HFF-Myc (cell line): ENCODE measurements around the gene RHOT2.

Experiments used
- DNase-seq: peaks from one replicate; pipeline ENCODE4 v3.0.0-alpha.2; 2011; ENCODE audit warnings: low read depth; ENCODE audit errors: extremely low read depth
- H3K4me3 ChIP-seq: replicated peaks from 2 replicates; pipeline ENCODE4 v1.5.1; 2011; ENCODE audit warnings: low read depth, mild to moderate bottlenecking, control low read depth, low read length
- TF ChIP-seq, protein P1 (sequence below): IDR thresholded peaks from 2 replicates; pipeline ENCODE4 v1.5.1; 2012; ENCODE audit warnings: mild to moderate bottlenecking, low read depth, low read length, control low read depth; ENCODE audit errors: missing control alignments

Gene RHOT2

DNA sequence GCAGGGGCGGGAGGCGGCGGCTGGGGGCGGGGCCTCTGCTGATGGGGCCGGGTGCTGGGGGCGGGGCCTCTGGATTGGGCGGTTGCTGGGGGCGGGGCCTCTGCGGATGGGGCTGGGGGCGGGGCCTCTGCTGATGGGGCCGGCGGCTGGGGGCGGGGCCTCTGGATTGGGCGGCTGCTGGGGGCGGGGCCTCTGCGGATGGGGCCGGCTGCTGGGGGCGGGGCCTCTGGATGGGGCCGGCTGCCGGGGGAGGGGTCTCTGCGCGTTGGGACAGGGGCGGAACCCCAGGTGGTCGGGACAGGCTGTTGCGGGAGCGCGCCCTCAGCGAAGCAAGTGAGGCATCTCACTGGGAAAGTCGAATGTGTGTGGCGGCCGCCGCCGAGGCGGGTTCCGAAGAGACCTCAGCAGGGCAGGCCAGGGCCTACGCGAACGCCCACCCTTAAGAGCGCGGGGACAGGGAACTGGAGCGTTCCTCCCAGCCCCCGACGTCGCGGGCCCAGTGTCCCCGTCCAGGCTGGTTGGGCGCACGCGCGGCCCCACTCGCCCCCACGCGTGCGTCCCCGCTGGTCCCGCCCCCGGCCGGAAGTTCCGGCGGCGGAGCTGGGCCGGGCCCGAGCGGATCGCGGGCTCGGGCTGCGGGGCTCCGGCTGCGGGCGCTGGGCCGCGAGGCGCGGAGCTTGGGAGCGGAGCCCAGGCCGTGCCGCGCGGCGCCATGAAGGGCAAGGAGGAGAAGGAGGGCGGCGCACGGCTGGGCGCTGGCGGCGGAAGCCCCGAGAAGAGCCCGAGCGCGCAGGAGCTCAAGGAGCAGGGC is 12.1 kb downstream of the RHOT2 start, which contains the start of gene STUB1:
Gene STUB1 (plus strand): TSS at position 597 of the 811 bp plus-strand sequence. CDS start 116 bp downstream, at position 713.
- TF ChIP-seq, protein P1, sequence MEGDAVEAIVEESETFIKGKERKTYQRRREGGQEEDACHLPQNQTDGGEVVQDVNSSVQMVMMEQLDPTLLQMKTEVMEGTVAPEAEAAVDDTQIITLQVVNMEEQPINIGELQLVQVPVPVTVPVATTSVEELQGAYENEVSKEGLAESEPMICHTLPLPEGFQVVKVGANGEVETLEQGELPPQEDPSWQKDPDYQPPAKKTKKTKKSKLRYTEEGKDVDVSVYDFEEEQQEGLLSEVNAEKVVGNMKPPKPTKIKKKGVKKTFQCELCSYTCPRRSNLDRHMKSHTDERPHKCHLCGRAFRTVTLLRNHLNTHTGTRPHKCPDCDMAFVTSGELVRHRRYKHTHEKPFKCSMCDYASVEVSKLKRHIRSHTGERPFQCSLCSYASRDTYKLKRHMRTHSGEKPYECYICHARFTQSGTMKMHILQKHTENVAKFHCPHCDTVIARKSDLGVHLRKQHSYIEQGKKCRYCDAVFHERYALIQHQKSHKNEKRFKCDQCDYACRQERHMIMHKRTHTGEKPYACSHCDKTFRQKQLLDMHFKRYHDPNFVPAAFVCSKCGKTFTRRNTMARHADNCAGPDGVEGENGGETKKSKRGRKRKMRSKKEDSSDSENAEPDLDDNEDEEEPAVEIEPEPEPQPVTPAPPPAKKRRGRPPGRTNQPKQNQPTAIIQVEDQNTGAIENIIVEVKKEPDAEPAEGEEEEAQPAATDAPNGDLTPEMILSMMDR = no peak
- peak within 1 kb of the TSS; percentile 83 for H3K4me3 ChIP-seq
- no peak for DNase-seq

DNA sequence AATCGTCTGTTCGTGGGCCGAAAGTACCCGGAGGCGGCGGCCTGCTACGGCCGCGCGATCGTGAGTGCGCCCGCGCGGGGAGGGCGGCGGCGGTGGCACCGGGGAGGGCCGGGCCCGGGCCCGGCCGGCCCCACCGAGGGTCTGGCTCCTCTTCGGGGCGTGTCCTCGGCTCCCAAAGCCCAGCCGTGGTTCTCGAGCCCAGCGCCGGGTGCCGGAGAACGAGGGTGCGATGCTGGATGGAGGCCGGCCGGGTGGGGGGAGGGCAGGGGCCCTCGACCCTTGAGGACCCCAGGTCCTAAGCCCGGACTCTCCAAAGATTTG is 12.7 kb downstream of the RHOT2 start:
- TF ChIP-seq, protein P1 = no peak
- DNase-seq = no peak
- H3K4me3 ChIP-seq = peak overlapping the region; percentile 83

DNA sequence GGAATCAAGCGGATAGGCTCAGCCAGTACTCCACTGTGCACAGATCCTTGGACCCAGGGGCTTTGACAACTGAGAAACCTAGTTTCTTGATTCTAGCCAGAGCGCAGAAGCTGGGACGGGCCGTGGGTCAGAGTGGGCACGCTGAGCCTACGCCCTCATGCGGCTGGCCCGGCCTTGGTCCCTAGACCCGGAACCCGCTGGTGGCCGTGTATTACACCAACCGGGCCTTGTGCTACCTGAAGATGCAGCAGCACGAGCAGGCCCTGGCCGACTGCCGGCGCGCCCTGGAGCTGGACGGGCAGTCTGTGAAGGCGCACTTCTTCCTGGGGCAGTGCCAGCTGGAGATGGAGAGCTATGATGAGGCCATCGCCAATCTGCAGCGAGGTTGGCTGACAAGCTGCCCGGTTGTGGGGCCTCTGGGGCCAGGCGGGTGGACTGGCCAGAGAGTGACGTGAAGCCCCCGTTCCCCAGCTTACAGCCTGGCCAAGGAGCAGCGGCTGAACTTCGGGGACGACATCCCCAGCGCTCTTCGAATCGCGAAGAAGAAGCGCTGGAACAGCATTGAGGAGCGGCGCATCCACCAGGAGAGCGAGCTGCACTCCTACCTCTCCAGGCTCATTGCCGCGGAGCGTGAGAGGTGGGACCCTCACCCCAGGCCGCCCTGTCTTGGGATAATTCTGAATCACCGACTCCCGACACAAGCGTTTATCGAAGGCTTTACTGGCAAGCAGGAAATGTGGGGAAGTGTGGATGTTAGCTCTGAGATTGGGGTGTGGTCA is 13.2 kb downstream of the RHOT2 start:
- H3K4me3 ChIP-seq = peak overlapping the region; percentile 83
- DNase-seq = no peak
- TF ChIP-seq, protein P1 = no peak

DNA sequence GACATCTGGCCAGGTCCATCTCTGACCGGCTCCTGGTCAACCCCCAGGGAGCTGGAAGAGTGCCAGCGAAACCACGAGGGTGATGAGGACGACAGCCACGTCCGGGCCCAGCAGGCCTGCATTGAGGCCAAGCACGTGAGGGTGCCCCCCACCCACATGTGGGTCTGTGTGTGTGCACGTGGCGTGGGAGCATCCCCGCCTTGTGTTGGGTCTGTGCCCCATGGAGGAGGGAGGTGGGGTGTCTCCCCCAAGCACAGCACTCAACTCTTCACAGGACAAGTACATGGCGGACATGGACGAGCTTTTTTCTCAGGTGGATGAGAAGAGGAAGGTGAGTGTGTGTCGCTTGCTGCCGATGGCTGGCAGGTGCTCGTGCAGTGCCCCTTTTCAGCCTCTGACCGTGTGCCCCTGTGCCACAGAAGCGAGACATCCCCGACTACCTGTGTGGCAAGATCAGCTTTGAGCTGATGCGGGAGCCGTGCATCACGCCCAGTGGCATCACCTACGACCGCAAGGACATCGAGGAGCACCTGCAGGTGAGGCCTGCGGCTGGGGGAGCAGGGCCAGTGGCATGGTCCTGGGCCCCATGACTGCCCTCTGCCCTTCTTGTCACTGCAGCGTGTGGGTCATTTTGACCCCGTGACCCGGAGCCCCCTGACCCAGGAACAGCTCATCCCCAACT is 14.0 kb downstream of the RHOT2 start:
- peak overlapping the region; percentile 83 for H3K4me3 ChIP-seq
- no peak for DNase-seq
- TF ChIP-seq, protein P1 = no peak

DNA sequence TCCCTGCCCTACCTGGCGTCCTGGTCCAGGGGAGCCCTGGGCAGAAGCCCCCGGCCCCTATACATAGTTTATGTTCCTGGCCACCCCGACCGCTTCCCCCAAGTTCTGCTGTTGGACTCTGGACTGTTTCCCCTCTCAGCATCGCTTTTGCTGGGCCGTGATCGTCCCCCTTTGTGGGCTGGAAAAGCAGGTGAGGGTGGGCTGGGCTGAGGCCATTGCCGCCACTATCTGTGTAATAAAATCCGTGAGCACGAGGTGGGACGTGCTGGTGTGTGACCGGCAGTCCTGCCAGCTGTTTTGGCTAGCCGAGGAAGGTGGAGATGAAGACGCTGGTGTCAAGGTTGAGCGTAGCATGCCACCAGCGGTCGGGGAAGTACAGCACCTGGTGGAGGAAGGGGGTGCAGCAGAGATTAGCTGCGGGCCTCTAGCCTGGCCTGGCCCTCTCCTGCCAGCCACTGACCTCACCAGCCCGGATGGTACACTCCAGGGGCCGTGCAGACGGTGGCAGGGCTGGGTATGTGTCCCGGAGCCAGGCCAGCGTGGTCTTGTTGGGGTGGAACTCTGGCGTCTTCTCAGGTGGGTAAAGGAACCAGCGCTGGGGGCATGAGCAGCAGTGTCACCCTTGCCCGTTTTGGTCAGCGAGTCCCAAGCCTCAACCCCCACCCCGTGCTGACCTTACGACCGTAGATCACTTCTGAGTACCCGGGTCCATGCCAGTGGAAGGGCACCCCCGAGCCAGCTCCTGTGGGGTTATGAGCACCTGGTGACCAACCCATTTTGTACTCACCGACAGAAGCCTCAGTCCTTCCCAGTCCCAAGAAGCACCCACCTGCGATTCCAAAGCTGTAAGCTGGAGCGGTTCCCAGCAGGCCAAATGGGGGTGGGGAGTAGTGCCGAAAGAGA is 14.8 kb downstream of the RHOT2 start:
- TF ChIP-seq, protein P1 = no peak
- DNase-seq = no peak
- H3K4me3 ChIP-seq = peak overlapping the region; percentile 83

DNA sequence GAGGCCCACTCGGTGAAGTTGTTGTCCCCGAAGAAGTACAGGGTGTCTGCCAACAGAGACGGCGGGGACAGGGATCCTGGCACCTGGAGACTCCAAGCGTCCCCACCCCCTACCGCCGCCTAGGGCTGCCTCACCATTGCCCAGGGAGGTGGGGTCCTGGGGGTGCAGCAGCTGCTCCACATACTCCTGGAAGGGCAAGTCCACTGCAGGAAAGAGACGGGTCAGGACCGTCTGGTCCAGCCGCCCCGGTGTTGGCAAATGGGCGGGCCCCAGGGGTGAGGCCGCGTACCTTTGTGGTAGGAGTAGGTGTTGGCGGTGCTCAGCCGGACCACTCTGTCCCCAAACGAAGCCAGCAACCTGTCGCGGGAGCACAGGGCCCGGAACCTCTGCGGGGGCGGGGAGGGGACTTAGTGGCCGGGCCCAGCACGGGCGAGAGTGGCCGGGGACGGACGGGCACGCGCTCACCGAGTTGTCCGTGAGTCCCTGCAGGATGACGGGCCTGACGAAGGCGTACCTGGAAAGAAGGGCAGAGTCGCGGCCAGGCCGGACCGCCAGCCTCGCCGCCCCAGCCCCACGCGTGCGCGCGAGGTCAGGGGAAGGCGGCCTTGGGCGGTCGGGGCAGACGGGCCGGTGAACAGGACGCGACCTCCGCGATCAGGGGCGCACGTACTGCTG is 15.6 kb downstream of the RHOT2 start:
- DNase-seq = no peak
- TF ChIP-seq, protein P1 = no peak
- H3K4me3 ChIP-seq = peak overlapping the region; percentile 83
